Measurements from ENCODE around the gene PIK3CD. TPM values are rescaled to one million over a fixed set of nuclear protein-coding genes. Genes with fewer than 3 reads are reported as not detected.

Gene PIK3CD
- total and polyA plus RNA-seq, 11 donors: 1.9 to 18.8 (median 4.0) TPM

GRCh38 chr1:9652379-9653209, 1.1 kb downstream of the PIK3CD start:
- H3K27ac ChIP-seq: peak overlapping the region in 6 of 12 donors; percentile 23 to 96 (median 53)
- intact Hi-C loops (cut with DNase I): no loop called here
- H3K27me3 ChIP-seq: peaks cover 9 to 40% (median 30%) of the 10 kb centered on the region in 9 donors
- H3K36me3 ChIP-seq: no peaks in the 10 kb centered on the region
- H3K9me3 ChIP-seq: no peaks in the 10 kb centered on the region
- peak in 3 of 5 donors; percentile 30 to 81 (median 33) for DNase-seq
- WGBS, 4 donors: 7 to 15% (median 10%) methylated on average over 47 to 55 of the region's 55 CpGs
- ATAC-seq: peak in 2 of 4 donors; percentile 29 to 40
- H3K4me3 ChIP-seq: peak overlapping the region; percentile 29 to 76 (median 53)
- H3K4me1 ChIP-seq: peaks cover 0 to 47% (median 10%) of the 10 kb centered on the region in 12 donors
- TF ChIP-seq POLR2A (IDR thresholded peaks at IDR 0.05) (no peak), CTCF (IDR thresholded peaks at IDR 0.05) (no peak)

GRCh38 chr1:9653210-9653490, 1.6 kb downstream of the PIK3CD start:
- Histone ChIP-seq H3K36me3 (no peaks in the 10 kb centered on the region), H3K27ac (peak overlapping the region in 3 of 12 donors; percentile 14 to 96 (median 30)), H3K4me3 (peak overlapping the region in 8 of 12 donors; percentile 2 to 76 (median 58)), H3K4me1 (peaks cover 0 to 52% (median 10%) of the 10 kb centered on the region in 12 donors), H3K9me3 (no peaks in the 10 kb centered on the region), H3K27me3 (peaks cover 9 to 40% (median 30%) of the 10 kb centered on the region in 9 donors)
- ATAC-seq (no peak), DNase-seq (no peak)
- WGBS, 4 donors: 41 to 53% (median 46%) methylated on average over 9 to 11 of the region's 11 CpGs
- no peak for TF ChIP-seq CTCF (IDR thresholded peaks at IDR 0.05)
- intact Hi-C loops (cut with DNase I): no loop called here

- H3K4me3 ChIP-seq: peak overlapping the region in 4 of 12 donors; percentile 4 to 76 (median 62)
- WGBS, 4 donors: 42 to 54% (median 52%) methylated on average over 9 to 10 of the region's 10 CpGs
- peak in 2 of 4 donors; percentile 22 to 44 for ATAC-seq
- intact Hi-C loops (cut with DNase I): no loop called here
- H3K27ac ChIP-seq: peak overlapping the region in 1 of 12 donors; percentile 96
- H3K4me1 ChIP-seq: peaks cover 0 to 54% (median 10%) of the 10 kb centered on the region in 12 donors
- no peaks in the 10 kb centered on the region for H3K9me3 ChIP-seq
- no peaks in the 10 kb centered on the region for H3K36me3 ChIP-seq
- TF ChIP-seq POLR2A (IDR thresholded peaks at IDR 0.05): no peak
- no peak for TF ChIP-seq CTCF (IDR thresholded peaks at IDR 0.05)
- no peak for DNase-seq
- peaks cover 9 to 40% (median 30%) of the 10 kb centered on the region in 9 donors for H3K27me3 ChIP-seq
These were observed 2.0 kb downstream of the PIK3CD start for GRCh38 chr1:9653491-9654050.
